ENCODE measurements around the gene GLIS2.

Gene GLIS2

GRCh38 chr16:4385789-4386450 is 70.1 kb downstream of the GLIS2 start:
- Histone ChIP-seq H3K4me1 (ENCODE audit: insufficient read depth, low read length, severe bottlenecking) (no peaks in the 10 kb centered on the region), H4K20me1 (ENCODE audit: insufficient read depth, low read length) (no peaks in the 10 kb centered on the region), H3K79me2 (ENCODE audit: insufficient read depth, low read length) (no peaks in the 10 kb centered on the region), H2AFZ (ENCODE audit: low read length) (no peak overlapping the region), H3K9me3 (ENCODE audit: low read length) (no peaks in the 10 kb centered on the region), H3K4me3 (ENCODE audit: low read depth, low read length, poor library complexity, severe bottlenecking) (no peak overlapping the region), H3F3A (ENCODE audit: insufficient read depth, low read length) (no peaks in the 10 kb centered on the region), H3K9ac (ENCODE audit: low read length) (no peak overlapping the region), H3K4me2 (ENCODE audit: low read length) (no peak overlapping the region), H3K27ac (ENCODE audit: low read depth, low read length, poor library complexity, severe bottlenecking) (no peak overlapping the region), H3K9me2 (ENCODE audit: low read depth, low read length) (no peaks in the 10 kb centered on the region), H3K27me3 (ENCODE audit: insufficient read depth, low read length) (no peaks in the 10 kb centered on the region), H3K36me3 (ENCODE audit: insufficient read depth, low read length) (peaks cover 50% of the 10 kb centered on the region)
- TF ChIP-seq EZH2 (IDR thresholded peaks at IDR 0.05; ENCODE audit: borderline replicate concordance, low read length) (no peak), CTCF (IDR thresholded peaks at IDR 0.05; ENCODE audit: low read length) (no peak)

- no peak overlapping the region for H2AFZ ChIP-seq (ENCODE audit: low read length)
- H3K9me3 ChIP-seq (ENCODE audit: low read length), result no peaks in the 10 kb centered on the region
- H4K20me1 ChIP-seq (ENCODE audit: insufficient read depth, low read length), result no peaks in the 10 kb centered on the region
- H3K4me1 ChIP-seq (ENCODE audit: insufficient read depth, low read length, severe bottlenecking), result peaks cover under 1% of the 10 kb centered on the region
- H3K79me2 ChIP-seq (ENCODE audit: insufficient read depth, low read length), result no peaks in the 10 kb centered on the region
- no peak overlapping the region for H3K9ac ChIP-seq (ENCODE audit: low read length)
- H3K4me3 ChIP-seq (ENCODE audit: low read depth, low read length, poor library complexity, severe bottlenecking), result no peak overlapping the region
- H3K27ac ChIP-seq (ENCODE audit: low read depth, low read length, poor library complexity, severe bottlenecking), result no peak overlapping the region
- no peaks in the 10 kb centered on the region for H3K27me3 ChIP-seq (ENCODE audit: insufficient read depth, low read length)
- TF ChIP-seq EZH2 (IDR thresholded peaks at IDR 0.05; ENCODE audit: borderline replicate concordance, low read length) (no peak), CTCF (IDR thresholded peaks at IDR 0.05; ENCODE audit: low read length) (no peak)
- no peak overlapping the region for H3K4me2 ChIP-seq (ENCODE audit: low read length)
- H3K9me2 ChIP-seq (ENCODE audit: low read depth, low read length), result no peaks in the 10 kb centered on the region
- H3K36me3 ChIP-seq (ENCODE audit: insufficient read depth, low read length), result peaks cover 52% of the 10 kb centered on the region
- H3F3A ChIP-seq (ENCODE audit: insufficient read depth, low read length), result no peaks in the 10 kb centered on the region
Observed at GRCh38 chr16:4386451-4386805, 70.6 kb downstream of the GLIS2 start.

DNA sequence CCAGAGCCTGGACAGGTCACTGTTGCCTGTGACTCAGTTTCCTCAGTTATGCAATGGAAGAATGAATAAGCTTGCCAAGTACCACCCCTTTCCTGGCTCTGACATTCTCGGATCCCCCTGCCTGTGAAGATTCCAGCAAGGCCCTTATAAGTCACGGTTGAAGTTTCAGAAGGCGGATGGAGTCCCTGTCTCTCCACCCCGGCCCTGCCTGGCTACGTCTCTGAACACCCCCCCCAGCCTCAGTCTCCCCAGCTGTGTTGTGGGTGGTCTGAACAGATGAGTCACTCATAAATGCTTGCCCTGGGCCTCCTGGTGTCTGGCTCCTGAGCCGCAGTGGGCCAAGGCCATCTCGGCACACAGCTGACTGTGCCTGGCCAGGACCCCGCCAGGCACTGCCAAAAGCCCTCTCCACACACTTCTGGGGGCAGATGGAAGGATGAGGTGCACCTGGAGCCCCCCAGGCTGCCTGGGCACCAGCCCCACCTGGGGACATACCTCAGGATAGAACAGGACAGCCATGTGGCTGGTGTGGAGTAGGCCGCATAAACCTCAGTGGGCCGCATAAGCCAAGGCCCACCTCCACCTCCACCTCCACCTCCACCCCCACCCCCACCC is 71.2 kb downstream of the GLIS2 start:
- Histone ChIP-seq H3K27me3 (ENCODE audit: insufficient read depth, low read length) (no peaks in the 10 kb centered on the region), H3K4me1 (ENCODE audit: insufficient read depth, low read length, severe bottlenecking) (peaks cover 7% of the 10 kb centered on the region), H3K9ac (ENCODE audit: low read length) (no peak overlapping the region), H3K4me2 (ENCODE audit: low read length) (no peak overlapping the region), H4K20me1 (ENCODE audit: insufficient read depth, low read length) (no peaks in the 10 kb centered on the region), H2AFZ (ENCODE audit: low read length) (no peak overlapping the region), H3K27ac (ENCODE audit: low read depth, low read length, poor library complexity, severe bottlenecking) (no peak overlapping the region), H3K4me3 (ENCODE audit: low read depth, low read length, poor library complexity, severe bottlenecking) (no peak overlapping the region), H3K9me2 (ENCODE audit: low read depth, low read length) (no peaks in the 10 kb centered on the region), H3K36me3 (ENCODE audit: insufficient read depth, low read length) (peaks cover 52% of the 10 kb centered on the region), H3K79me2 (ENCODE audit: insufficient read depth, low read length) (no peaks in the 10 kb centered on the region), H3K9me3 (ENCODE audit: low read length) (no peaks in the 10 kb centered on the region), H3F3A (ENCODE audit: insufficient read depth, low read length) (no peaks in the 10 kb centered on the region)
- TF ChIP-seq CTCF (IDR thresholded peaks at IDR 0.05; ENCODE audit: low read length) (no peak), EZH2 (IDR thresholded peaks at IDR 0.05; ENCODE audit: borderline replicate concordance, low read length) (no peak)

Measured in OCI-LY1 (cell line).